H9 (cell line): ENCODE data around the gene DOCK11. TPM values are rescaled to one million over a fixed set of nuclear protein-coding genes. Genes with fewer than 3 reads are reported as not detected.

Experiments used
- DNase-seq: peaks from one replicate; pipeline ENCODE4 v3.0.0-alpha.2; 2017
- H2AFZ ChIP-seq: one replicate; pipeline ENCODE4 v1.6.1; 2013; ENCODE audit warnings: mild to moderate bottlenecking, low read length, control low read depth, moderate library complexity
- H2AK5ac ChIP-seq: 2 replicates; pipeline ENCODE4 v1.6.1; 2013; ENCODE audit warnings: low read length, control low read depth, mixed read lengths; ENCODE audit not compliant: insufficient read length
- H2BK120ac ChIP-seq: one replicate; pipeline ENCODE4 v1.6.1; 2013; ENCODE audit warnings: low read depth, mild to moderate bottlenecking, low read length, control low read depth, inconsistent platforms; ENCODE audit not compliant: poor library complexity, severe bottlenecking
- H2BK12ac ChIP-seq: 2 replicates; pipeline ENCODE4 v1.6.1; 2013; ENCODE audit warnings: low read length, control low read depth, mixed read lengths, low read depth; ENCODE audit not compliant: insufficient read length
- H2BK15ac ChIP-seq: 2 replicates; pipeline ENCODE4 v1.6.1; 2013; ENCODE audit warnings: low read depth, low read length, control low read depth
- H2BK20ac ChIP-seq: one replicate; pipeline ENCODE4 v1.6.1; 2013; ENCODE audit warnings: low read depth, mild to moderate bottlenecking, low read length, control low read depth, inconsistent platforms; ENCODE audit not compliant: poor library complexity, severe bottlenecking
- H2BK5ac ChIP-seq: 2 replicates; pipeline ENCODE4 v1.6.1; 2013; ENCODE audit warnings: low read length, control low read depth, mixed read lengths; ENCODE audit not compliant: insufficient read length
- H3K14ac ChIP-seq: 2 replicates; pipeline ENCODE4 v1.6.1; 2013; ENCODE audit warnings: low read length, control low read depth; ENCODE audit not compliant: insufficient read depth
- H3K18ac ChIP-seq: 2 replicates; pipeline ENCODE4 v1.6.1; 2013; ENCODE audit warnings: low read depth, mild to moderate bottlenecking, mixed read lengths, low read length, control low read depth; ENCODE audit not compliant: insufficient read length
- H3K23ac ChIP-seq: 2 replicates; pipeline ENCODE4 v1.6.1; 2013; ENCODE audit warnings: low read length, control low read depth, mixed read lengths, low read depth; ENCODE audit not compliant: insufficient read length
- H3K23me2 ChIP-seq: 2 replicates; pipeline ENCODE4 v1.6.1; 2013; ENCODE audit warnings: low read depth, mild to moderate bottlenecking, mixed read lengths, low read length, control low read depth; ENCODE audit not compliant: insufficient read length, poor library complexity, severe bottlenecking
- H3K27ac ChIP-seq: 2 replicates; pipeline ENCODE4 v1.5.1; 2013; ENCODE audit warnings: low read length, control low read depth, mixed read lengths, low read depth; ENCODE audit not compliant: insufficient read length
- H3K27me3 ChIP-seq: 2 replicates; pipeline ENCODE4 v1.6.1; 2013; ENCODE audit warnings: low read length, control low read depth, inconsistent platforms; ENCODE audit not compliant: insufficient read depth
- H3K4ac ChIP-seq: 2 replicates; pipeline ENCODE4 v1.6.1; 2013; ENCODE audit warnings: low read depth, mild to moderate bottlenecking, control low read depth, inconsistent platforms, low read length, moderate library complexity
- H3K4me1 ChIP-seq: 2 replicates; pipeline ENCODE4 v1.6.1; 2013; ENCODE audit warnings: low read length, control low read depth, inconsistent platforms; ENCODE audit not compliant: insufficient read depth
- H3K4me2 ChIP-seq: 2 replicates; pipeline ENCODE4 v1.6.1; 2013; ENCODE audit warnings: low read length, control low read depth, mixed read lengths; ENCODE audit not compliant: insufficient read length, insufficient read depth
- H3K56ac ChIP-seq: 2 replicates; pipeline ENCODE4 v1.6.1; 2013; ENCODE audit warnings: low read depth, mild to moderate bottlenecking, mixed read lengths, low read length, control low read depth; ENCODE audit not compliant: insufficient read length
- H3K79me1 ChIP-seq: 2 replicates; pipeline ENCODE4 v1.6.1; 2013; ENCODE audit warnings: low read depth, mild to moderate bottlenecking, moderate library complexity, low read length, control low read depth, inconsistent platforms; ENCODE audit not compliant: insufficient read depth, poor library complexity, severe bottlenecking
- H3K79me2 ChIP-seq: 2 replicates; pipeline ENCODE4 v1.6.1; 2013; ENCODE audit warnings: low read length, control low read depth, inconsistent platforms; ENCODE audit not compliant: insufficient read depth
- H3K9ac ChIP-seq: 2 replicates; pipeline ENCODE4 v1.6.1; 2013; ENCODE audit warnings: low read length, control low read depth, mixed read lengths; ENCODE audit not compliant: insufficient read length; ENCODE audit errors: extremely low read depth
- H3K9me3 ChIP-seq: one replicate; pipeline ENCODE4 v1.6.1; 2013; ENCODE audit warnings: low read depth, low read length, inconsistent platforms; ENCODE audit not compliant: control insufficient read depth
- H3T11ph ChIP-seq: one replicate; pipeline ENCODE4 v1.6.1; 2013; ENCODE audit warnings: mild to moderate bottlenecking, low read length, control low read depth, inconsistent platforms
- H4K20me1 ChIP-seq: one replicate; pipeline ENCODE4 v1.6.1; 2013; ENCODE audit not compliant: control insufficient read depth, insufficient read length, insufficient read depth
- H4K5ac ChIP-seq: 2 replicates; pipeline ENCODE4 v1.6.1; 2013; ENCODE audit warnings: low read depth, mild to moderate bottlenecking, mixed read lengths, low read length, control low read depth; ENCODE audit not compliant: insufficient read length
- H4K8ac ChIP-seq: replicated peaks from 2 replicates; pipeline ENCODE4 v1.6.1; 2013; ENCODE audit warnings: low read length, control low read depth, mixed read lengths, low read depth; ENCODE audit not compliant: insufficient read length
- H4K91ac ChIP-seq: 2 replicates; pipeline ENCODE4 v1.6.1; 2013; ENCODE audit warnings: low read depth, mild to moderate bottlenecking, moderate library complexity, mixed read lengths, low read length, control low read depth; ENCODE audit not compliant: insufficient read length
- H3K27ac Mint-ChIP-seq, 3 experiments: 2 replicates in 2 of 3; 3 replicates in 1 of 3; pipeline ENCODE4 v1.8.0; 2020 to 2021; ENCODE audit warnings: mixed read lengths in 3 of 3, mild to moderate bottlenecking in 1 of 3, moderate library complexity in 1 of 3
- H3K27me3 Mint-ChIP-seq: 2 replicates; pipeline ENCODE4 v1.8.0; 2021; ENCODE audit warnings: low read depth, mild to moderate bottlenecking, moderate library complexity, mixed read lengths
- H3K36me3 Mint-ChIP-seq, 3 experiments: 2 replicates in 2 of 3; 3 replicates in 1 of 3; pipeline ENCODE4 v1.8.0; 2020 to 2021; ENCODE audit warnings: low read depth in 3 of 3, mixed read lengths in 3 of 3; ENCODE audit not compliant: insufficient read depth in 1 of 3
- H3K4me1 Mint-ChIP-seq, 2 experiments: 2 replicates each; pipeline ENCODE4 v1.8.0; 2020; ENCODE audit warnings: mixed read lengths in 2 of 2
- H3K4me3 Mint-ChIP-seq, 2 experiments: 2 replicates in 1 of 2; 3 replicates in 1 of 2; pipeline ENCODE4 v1.8.0; 2020 to 2021; ENCODE audit warnings: mild to moderate bottlenecking in 2 of 2, mixed read lengths in 2 of 2, moderate library complexity in 1 of 2
- H3K9me3 Mint-ChIP-seq, 2 experiments: 2 replicates in 1 of 2; 3 replicates in 1 of 2; pipeline ENCODE4 v1.8.0; 2020; ENCODE audit warnings: mild to moderate bottlenecking in 2 of 2, mixed read lengths in 2 of 2, moderate library complexity in 1 of 2
- CTCF ChIP-seq: fragments of 200-600 bp; sonication (generic); conservative IDR thresholded peaks from 3 replicates; pipeline ENCODE4 v1.8.0; 2021; ENCODE audit warnings: antibody characterized with exemption, mild to moderate bottlenecking
- WGBS: extraction: QIAGEN DNeasy Blood & Tissue Kit; methylation state at CpG from one replicate; pipeline ENCODE4 v1.1.7; 2013; ENCODE audit warnings: missing lambda C conversion rate, low lambda C conversion rate, mixed read lengths; ENCODE audit not compliant: insufficient read length; ENCODE audit errors: extremely low coverage; 5-methylcytosine and 5-hydroxymethylcytosine counted together
- total RNA-seq: library from RNA; stranded (reverse); gene quantifications from 2 replicates; pipeline ENCODE4 v1.2.1, GENCODE V29; 2021

DOCK11 gene
- total RNA-seq, 1 experiment from 2014 or later: 6.2 TPM

- Histone ChIP-seq H3K9ac (no peak overlapping the region), H2BK15ac (no peak overlapping the region), H3K18ac (no peak overlapping the region), H3K56ac (no peak overlapping the region), H4K91ac (no peak overlapping the region), H2BK20ac (no peak overlapping the region), H3K4me2 (no peak overlapping the region), H4K5ac (no peak overlapping the region), H4K20me1 (no peaks in the 10 kb centered on the region), H3T11ph (no peak overlapping the region), H2AFZ (no peak overlapping the region), H3K27ac (no peak overlapping the region), H2AK5ac (no peak overlapping the region), H2BK120ac (no peak overlapping the region), H3K4me1 (no peaks in the 10 kb centered on the region), H3K27me3 (no peaks in the 10 kb centered on the region), H3K79me2 (no peaks in the 10 kb centered on the region), H3K23ac (no peak overlapping the region), H3K14ac (no peak overlapping the region), H3K79me1 (no peaks in the 10 kb centered on the region), H2BK12ac (no peak overlapping the region), H4K8ac (no peak overlapping the region), H3K4ac (no peak overlapping the region), H3K23me2 (no peaks in the 10 kb centered on the region), H2BK5ac (no peak overlapping the region), H3K9me3 (peaks cover 43% of the 10 kb centered on the region)
- Mint-ChIP-seq H3K27me3 (no peaks in the 10 kb centered on the region), H3K36me3 (peaks cover 0 to 8% (median 0%) of the 10 kb centered on the region in 3 experiments; a peak in 2 of 7 replicates), H3K9me3 (peaks cover 0 to 60% of the 10 kb centered on the region in 2 experiments; a peak in 4 of 5 replicates), H3K27ac (no peak overlapping the region; a peak in 1 of 7 replicates), H3K4me1 (peaks cover 17 to 19% of the 10 kb centered on the region in 2 experiments), H3K4me3 (no peak overlapping the region)
- no peak for DNase-seq
- TF ChIP-seq CTCF: no peak
- no CpG with 5 or more reads among the region's 3 CpGs for WGBS
Observed at GRCh38 chrX:118524344-118524743, 28.7 kb downstream of the DOCK11 start.
